GM21528 (cell line): ENCODE data around the gene PPFIBP1.
"Not testable (repeated sequence)": the region's sequence is repeated elsewhere in the genome, so short reads cannot be mapped to it uniquely, and the experiment has no call there.

Experiments used
- ATAC-seq: cut with Tn5 transposase; IDR thresholded peaks from one replicate; pipeline ENCODE4 v1.9.1; 2021; ENCODE audit warnings: mild to moderate bottlenecking, moderate library complexity; ENCODE audit not compliant: unreplicated experiment, low FRiP score

Gene PPFIBP1

GRCh38 chr12:27583057-27583797 lies 59.2 kb downstream of the PPFIBP1 start:
- ATAC-seq = no peak

- no peak for ATAC-seq
Observed at GRCh38 chr12:27583981-27584380, 60.0 kb downstream of the PPFIBP1 start.

- ATAC-seq = no peak
Observed at GRCh38 chr12:27585739-27586265, 61.8 kb downstream of the PPFIBP1 start.

- ATAC-seq = not testable (repeated sequence)
Observed at GRCh38 chr12:27588075-27588730, 64.2 kb downstream of the PPFIBP1 start.

- ATAC-seq = no peak
Observed at GRCh38 chr12:27588776-27589175, 64.8 kb downstream of the PPFIBP1 start.

GRCh38 chr12:27589419-27589818 lies 65.4 kb downstream of the PPFIBP1 start:
- ATAC-seq = no peak

GRCh38 chr12:27591698-27592097 lies 67.7 kb downstream of the PPFIBP1 start:
- not testable (repeated sequence) for ATAC-seq

- no peak for ATAC-seq
Observed at GRCh38 chr12:27592548-27592947, 68.5 kb downstream of the PPFIBP1 start.

- ATAC-seq = no peak
Observed at GRCh38 chr12:27593266-27593665, 69.3 kb downstream of the PPFIBP1 start.

- no peak for ATAC-seq
Observed at GRCh38 chr12:27595231-27595642, 71.2 kb downstream of the PPFIBP1 start.

- ATAC-seq = not testable (repeated sequence)
Observed at GRCh38 chr12:27598866-27599265, 74.9 kb downstream of the PPFIBP1 start.

- ATAC-seq = not testable (repeated sequence)
Observed at GRCh38 chr12:27601056-27601828, 77.2 kb downstream of the PPFIBP1 start.

GRCh38 chr12:27602516-27602915 lies 78.5 kb downstream of the PPFIBP1 start:
- ATAC-seq = no peak

GRCh38 chr12:27604431-27604830 lies 80.4 kb downstream of the PPFIBP1 start:
- no peak for ATAC-seq

- ATAC-seq = no peak
Observed at GRCh38 chr12:27606986-27607385, 83.0 kb downstream of the PPFIBP1 start.

GRCh38 chr12:27607591-27607990 lies 83.6 kb downstream of the PPFIBP1 start:
- ATAC-seq = no peak

- no peak for ATAC-seq
Observed at GRCh38 chr12:27608890-27609289, 84.9 kb downstream of the PPFIBP1 start.

GRCh38 chr12:27610374-27610773 lies 86.4 kb downstream of the PPFIBP1 start:
- no peak for ATAC-seq

GRCh38 chr12:27614386-27614785 lies 90.4 kb downstream of the PPFIBP1 start:
- ATAC-seq = no peak

- no peak for ATAC-seq
Observed at GRCh38 chr12:27614866-27615265, 90.9 kb downstream of the PPFIBP1 start.

- no peak for ATAC-seq
Observed at GRCh38 chr12:27615331-27615891, 91.4 kb downstream of the PPFIBP1 start.
